ENCODE results near the gene FLOT2. TPM values are rescaled to one million over a fixed set of nuclear protein-coding genes. Genes with fewer than 3 reads are reported as not detected.

FLOT2 gene
- total and polyA plus RNA-seq, 10 of the 15 experiments (the other 5 are each of a cell fraction or from before 2014, with no cell fraction given) = 56.8 to 302 (median 149) TPM

DNA sequence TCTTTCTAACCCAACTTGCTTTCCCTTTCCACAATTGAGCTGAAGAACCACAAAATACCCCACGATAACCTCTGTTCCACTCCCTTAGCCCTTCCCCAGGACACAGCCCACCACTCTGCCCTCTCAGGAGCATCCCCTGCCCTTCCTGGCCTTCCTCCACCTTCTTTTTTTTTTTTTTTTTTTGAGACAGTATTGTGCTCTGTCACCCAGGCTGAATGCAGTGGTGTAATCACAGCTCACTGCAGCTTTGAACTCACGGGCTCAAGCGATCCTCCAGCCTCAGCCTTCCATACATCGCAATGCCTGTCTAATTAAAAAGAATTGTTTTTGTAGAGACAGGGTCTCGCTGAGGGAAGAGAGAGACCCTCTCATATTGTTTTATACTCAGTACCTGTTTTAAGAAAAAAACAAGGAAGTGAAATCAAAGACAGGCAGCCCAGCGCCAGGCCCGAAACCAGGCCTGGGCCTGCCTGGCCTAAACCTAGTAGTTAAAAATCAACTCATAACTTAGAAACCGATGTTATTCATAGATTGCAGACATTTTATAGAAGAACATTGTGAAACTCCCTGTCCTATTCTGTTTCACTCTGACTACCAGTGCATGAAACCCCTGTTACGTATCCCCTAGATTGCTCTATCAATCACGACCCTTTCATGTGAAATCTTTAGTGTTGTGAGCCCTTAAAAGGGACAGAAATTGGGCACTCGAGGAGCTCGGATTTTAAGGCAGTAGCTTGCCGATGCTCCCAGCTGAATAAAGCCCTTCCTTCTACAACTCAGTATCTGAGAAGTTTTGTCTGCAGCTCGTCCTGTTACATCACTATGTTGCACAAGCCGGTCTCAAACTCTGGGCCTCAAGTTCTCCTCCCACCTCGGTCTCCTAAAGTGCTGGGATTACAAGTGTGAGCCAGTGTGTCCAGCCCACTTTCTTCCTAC, 4.0 kb downstream of the FLOT2 start (continued):
- peak; percentile 63 for TF ChIP-seq RELB (IDR thresholded peaks at IDR 0.05; ENCODE audit: low read depth)
- peak; percentile 66; the same call in 1 of the 2 replicates for TF ChIP-seq NBN (IDR thresholded peaks at IDR 0.05)
- peak; percentile 25 to 53; a peak in 2 of 4 replicates for TF ChIP-seq IKZF2 (IDR thresholded peaks at IDR 0.05)
- TF ChIP-seq, protein P1, sequence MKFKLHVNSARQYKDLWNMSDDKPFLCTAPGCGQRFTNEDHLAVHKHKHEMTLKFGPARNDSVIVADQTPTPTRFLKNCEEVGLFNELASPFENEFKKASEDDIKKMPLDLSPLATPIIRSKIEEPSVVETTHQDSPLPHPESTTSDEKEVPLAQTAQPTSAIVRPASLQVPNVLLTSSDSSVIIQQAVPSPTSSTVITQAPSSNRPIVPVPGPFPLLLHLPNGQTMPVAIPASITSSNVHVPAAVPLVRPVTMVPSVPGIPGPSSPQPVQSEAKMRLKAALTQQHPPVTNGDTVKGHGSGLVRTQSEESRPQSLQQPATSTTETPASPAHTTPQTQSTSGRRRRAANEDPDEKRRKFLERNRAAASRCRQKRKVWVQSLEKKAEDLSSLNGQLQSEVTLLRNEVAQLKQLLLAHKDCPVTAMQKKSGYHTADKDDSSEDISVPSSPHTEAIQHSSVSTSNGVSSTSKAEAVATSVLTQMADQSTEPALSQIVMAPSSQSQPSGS (IDR thresholded peaks at IDR 0.05; ENCODE audit: low read length) = peak; percentile 59
- TF ChIP-seq IKZF1 (conservative IDR thresholded peaks at IDR 0.05) = peak; percentile 56; the same call in 1 of the 2 replicates
- peak in 1 of 2 experiments; percentile 42; a peak in 1 of 4 replicates for TF ChIP-seq ETV6 (conservative IDR thresholded peaks at IDR 0.05 in 1 of 2, IDR thresholded peaks at IDR 0.05 in 1 of 2; ENCODE audit: borderline replicate concordance in 1 of 2, low read depth in 1 of 2)
- TF ChIP-seq MTA2 (IDR thresholded peaks at IDR 0.05; ENCODE audit: low read depth) = peak; percentile 70; the same call in 1 of the 2 replicates
- TF ChIP-seq MEF2B (IDR thresholded peaks at IDR 0.05; ENCODE audit: partially characterized antibody, poor library complexity, severe bottlenecking) = peak; percentile 62
- TF ChIP-seq RUNX3 (IDR thresholded peaks at IDR 0.05; ENCODE audit: low read length) = 0 out of 2 replicates have a peak, but pooled peaks have one; percentile 4
- TF ChIP-seq ZNF384 (IDR thresholded peaks at IDR 0.05; ENCODE audit: borderline replicate concordance, low read depth, low read length) = peak; percentile 78
- peak; percentile 84 for TF ChIP-seq PBX3 (IDR thresholded peaks at IDR 0.05; ENCODE audit: insufficient replicate concordance, low read depth, low read length)
- peak; percentile 48; the same call in 1 of the 2 replicates for TF ChIP-seq CREM (IDR thresholded peaks at IDR 0.05; ENCODE audit: low read depth)
- peak; percentile 62; the same call in 1 of the 2 replicates for TF ChIP-seq EED (IDR thresholded peaks at IDR 0.05; ENCODE audit: low read depth)
- peak; percentile 79; the same call in 1 of the 2 replicates for TF ChIP-seq PAX5 (IDR thresholded peaks at IDR 0.05; ENCODE audit: borderline replicate concordance, low read depth, low read length)
- peak; percentile 63 for TF ChIP-seq JUNB (IDR thresholded peaks at IDR 0.05)
- peak; percentile 80 for TF ChIP-seq SKIL (IDR thresholded peaks at IDR 0.05; ENCODE audit: low read depth, poor library complexity, severe bottlenecking)
- TF ChIP-seq MEF2A (IDR thresholded peaks at IDR 0.05; ENCODE audit: insufficient read depth, low read depth, low read length) = 0 out of 2 replicates have a peak, but pooled peaks have one; percentile 41
- peak; percentile 67 for TF ChIP-seq ATF7 (IDR thresholded peaks at IDR 0.05; ENCODE audit: low read depth)
- peak; percentile 19; the same call in 1 of the 2 replicates for TF ChIP-seq ZBED1 (IDR thresholded peaks at IDR 0.05; ENCODE audit: borderline replicate concordance)
- 0 out of 2 replicates have a peak, but pooled peaks have one; percentile 19 for TF ChIP-seq YBX1 (IDR thresholded peaks at IDR 0.05)
- 0 out of 4 replicates have a peak, but pooled peaks of 1 of the 2 experiments have one; percentile 2 for TF ChIP-seq CEBPB (IDR thresholded peaks at IDR 0.05; ENCODE audit: borderline replicate concordance in 1 of 2, low read depth in 2 of 2, low read length in 2 of 2)
- peak; percentile 98 for TF ChIP-seq HDGF (IDR thresholded peaks at IDR 0.05)
- TF ChIP-seq TAF1 (IDR thresholded peaks at IDR 0.05; ENCODE audit: borderline replicate concordance, low read depth, low read length) = peak; percentile 14; the same call in 1 of the 2 replicates

Measured in GM12878 (cell line).